Lung (tissue), 12 donors: ENCODE measurements around the gene MESD. TPM values are rescaled to one million over a fixed set of nuclear protein-coding genes. Genes with fewer than 3 reads are reported as not detected.

ENCODE experiments used
- ATAC-seq: fragments of 200-7000 bp; cut with Tn5 transposase; one replicate; pipeline ENCODE4 v1.9.1; 2020; ENCODE audit warnings: moderate number of reproducible peaks; ENCODE audit not compliant: insufficient read depth, low FRiP score
- DNase-seq, 3 donors: peaks; one replicate each; pipeline ENCODE4 v3.0.0-alpha.2; 2013 to 2017
- H3K27ac ChIP-seq, 2 donors: one replicate each; pipeline ENCODE4 v1.5.1; 2013; ENCODE audit warnings: mild to moderate bottlenecking in 2 of 2, moderate library complexity in 2 of 2, control low read depth in 1 of 2, inconsistent platforms in 1 of 2, low read depth in 1 of 2, low read length in 1 of 2
- H3K27me3 ChIP-seq, 3 donors: one replicate each; pipeline ENCODE4 v1.5.1; 2013; ENCODE audit warnings: low read length in 2 of 3; ENCODE audit not compliant: control insufficient read depth in 3 of 3, insufficient read depth in 3 of 3
- H3K36me3 ChIP-seq, 4 donors: one replicate each; pipeline ENCODE4 v1.5.1; 2013; ENCODE audit warnings: low read length in 4 of 4, mild to moderate bottlenecking in 1 of 4, moderate library complexity in 1 of 4; ENCODE audit not compliant: control insufficient read depth in 4 of 4, insufficient read depth in 4 of 4
- H3K4me1 ChIP-seq, 5 donors: one replicate each; pipeline ENCODE4 v1.5.1; 2013; ENCODE audit warnings: low read length in 5 of 5, mild to moderate bottlenecking in 2 of 5, moderate library complexity in 1 of 5; ENCODE audit not compliant: control insufficient read depth in 5 of 5, insufficient read depth in 5 of 5
- H3K4me3 ChIP-seq: one replicate; pipeline ENCODE4 v1.5.1; 2013; ENCODE audit warnings: mild to moderate bottlenecking, control low read depth, moderate library complexity
- H3K9ac ChIP-seq, 2 donors: one replicate each; pipeline ENCODE4 v1.5.1; 2013; ENCODE audit warnings: low read length in 2 of 2, control low read depth in 1 of 2; ENCODE audit not compliant: insufficient read depth in 1 of 2
- H3K9me3 ChIP-seq, 4 donors: one replicate each; pipeline ENCODE4 v1.5.1; 2013; ENCODE audit warnings: low read length in 3 of 4, mild to moderate bottlenecking in 1 of 4, moderate library complexity in 1 of 4; ENCODE audit not compliant: control insufficient read depth in 4 of 4, insufficient read depth in 3 of 4
- CTCF ChIP-seq: IDR thresholded peaks from 2 replicates; pipeline ENCODE4 v1.5.1; 2012; ENCODE audit warnings: mild to moderate bottlenecking; ENCODE audit errors: control extremely low read depth, extremely low read depth
- WGBS, 2 donors: extraction: QIAGEN DNeasy Blood & Tissue Kit; methylation state at CpG; one replicate each; pipeline ENCODE4 v1.1.7; 2013; 5-methylcytosine and 5-hydroxymethylcytosine counted together
- polyA plus RNA-seq, 2 donors: library from polyadenylated mRNA; stranded (reverse); fragments of 200-250 nt; gene quantifications; one replicate each; pipeline ENCODE4 v1.2.1, GENCODE V29; 2013
- total RNA-seq, 2 donors: library from RNA; depleted of rRNA in 1 of 2; stranded (reverse); fragments of >200 nt in 1 of 2; gene quantifications; one replicate each; pipeline ENCODE4 v1.2.1, GENCODE V29; 2014 to 2021
- donor health status: control.
- donor health status: control.
- donor health status: Bipolar disorder and iron deficiency.
- donor health status: healthy.
- donor health status: DM: yes; HTN: yes; CAD: no.

Gene MESD
- total and polyA plus RNA-seq, 4 donors, result 15.3 to 26.4 (median 21.9) TPM

- Histone ChIP-seq H3K36me3 (peaks cover 0 to 26% (median 13%) of the 10 kb centered on the region in 4 donors), H3K9ac (no peak overlapping the region), H3K4me3 (no peak overlapping the region), H3K4me1 (peaks cover 0 to 3% (median 0%) of the 10 kb centered on the region in 5 donors), H3K27me3 (no peaks in the 10 kb centered on the region), H3K27ac (no peak overlapping the region), H3K9me3 (no peaks in the 10 kb centered on the region)
- TF ChIP-seq CTCF, result no peak
- DNase-seq (no peak), ATAC-seq (no peak)
- 96 to 98% methylated on average over 9 of the region's 9 CpGs for WGBS, 2 donors
Measured at GRCh38 chr15:80953953-80954778, 35.5 kb downstream of the MESD start.

GRCh38 chr15:80953001-80953952 is 36.3 kb downstream of the MESD start:
- Histone ChIP-seq H3K4me3 (no peak overlapping the region), H3K27me3 (no peaks in the 10 kb centered on the region), H3K4me1 (peaks cover 0 to 3% (median 0%) of the 10 kb centered on the region in 5 donors), H3K36me3 (peaks cover 0 to 29% (median 10%) of the 10 kb centered on the region in 4 donors), H3K9me3 (no peaks in the 10 kb centered on the region), H3K27ac (no peak overlapping the region), H3K9ac (no peak overlapping the region)
- TF ChIP-seq CTCF, result no peak
- no peak for ATAC-seq
- DNase-seq, result no peak
- 97 to 98% methylated on average over 12 of the region's 12 CpGs for WGBS, 2 donors

GRCh38 chr15:80951941-80952340 is 37.7 kb downstream of the MESD start:
- Histone ChIP-seq H3K4me3 (no peak overlapping the region), H3K27ac (no peak overlapping the region), H3K4me1 (peaks cover 0 to 3% (median 0%) of the 10 kb centered on the region in 5 donors), H3K9me3 (no peaks in the 10 kb centered on the region), H3K27me3 (no peaks in the 10 kb centered on the region), H3K36me3 (peaks cover 5 to 38% (median 17%) of the 10 kb centered on the region in 4 donors), H3K9ac (no peak overlapping the region)
- TF ChIP-seq CTCF, result no peak
- DNase-seq, result no peak
- 75 to 76% methylated on average over 5 of the region's 5 CpGs for WGBS, 2 donors
- no peak for ATAC-seq
